Lung (tissue), 12 donors: ENCODE data around the gene TAS1R2. TPM values are rescaled to one million over a fixed set of nuclear protein-coding genes. Genes with fewer than 3 reads are reported as not detected.

Source experiments
- ATAC-seq: fragments of 200-7000 bp; cut with Tn5 transposase; one replicate; pipeline ENCODE4 v1.9.1; 2020; ENCODE audit warnings: moderate number of reproducible peaks; ENCODE audit not compliant: insufficient read depth, low FRiP score
- DNase-seq, 3 donors: peaks; one replicate each; pipeline ENCODE4 v3.0.0-alpha.2; 2013 to 2017
- H3K27ac ChIP-seq, 2 donors: one replicate each; pipeline ENCODE4 v1.5.1; 2013; ENCODE audit warnings: mild to moderate bottlenecking in 2 of 2, moderate library complexity in 2 of 2, control low read depth in 1 of 2, inconsistent platforms in 1 of 2, low read depth in 1 of 2, low read length in 1 of 2
- H3K27me3 ChIP-seq, 3 donors: one replicate each; pipeline ENCODE4 v1.5.1; 2013; ENCODE audit warnings: low read length in 2 of 3; ENCODE audit not compliant: control insufficient read depth in 3 of 3, insufficient read depth in 3 of 3
- H3K36me3 ChIP-seq, 4 donors: one replicate each; pipeline ENCODE4 v1.5.1; 2013; ENCODE audit warnings: low read length in 4 of 4, mild to moderate bottlenecking in 1 of 4, moderate library complexity in 1 of 4; ENCODE audit not compliant: control insufficient read depth in 4 of 4, insufficient read depth in 4 of 4
- H3K4me1 ChIP-seq, 5 donors: one replicate each; pipeline ENCODE4 v1.5.1; 2013; ENCODE audit warnings: low read length in 5 of 5, mild to moderate bottlenecking in 2 of 5, moderate library complexity in 1 of 5; ENCODE audit not compliant: control insufficient read depth in 5 of 5, insufficient read depth in 5 of 5
- H3K4me3 ChIP-seq: one replicate; pipeline ENCODE4 v1.5.1; 2013; ENCODE audit warnings: mild to moderate bottlenecking, control low read depth, moderate library complexity
- H3K9ac ChIP-seq, 2 donors: one replicate each; pipeline ENCODE4 v1.5.1; 2013; ENCODE audit warnings: low read length in 2 of 2, control low read depth in 1 of 2; ENCODE audit not compliant: insufficient read depth in 1 of 2
- H3K9me3 ChIP-seq, 4 donors: one replicate each; pipeline ENCODE4 v1.5.1; 2013; ENCODE audit warnings: low read length in 3 of 4, mild to moderate bottlenecking in 1 of 4, moderate library complexity in 1 of 4; ENCODE audit not compliant: control insufficient read depth in 4 of 4, insufficient read depth in 3 of 4
- WGBS, 2 donors: extraction: QIAGEN DNeasy Blood & Tissue Kit; methylation state at CpG; one replicate each; pipeline ENCODE4 v1.1.7; 2013; 5-methylcytosine and 5-hydroxymethylcytosine counted together
- polyA plus RNA-seq, 2 donors: library from polyadenylated mRNA; stranded (reverse); fragments of 200-250 nt; gene quantifications; one replicate each; pipeline ENCODE4 v1.2.1, GENCODE V29; 2013
- total RNA-seq, 2 donors: library from RNA; depleted of rRNA in 1 of 2; stranded (reverse); fragments of >200 nt in 1 of 2; gene quantifications; one replicate each; pipeline ENCODE4 v1.2.1, GENCODE V29; 2014 to 2021
- TF ChIP-seq, protein P1 (sequence below): IDR thresholded peaks from 2 replicates; pipeline ENCODE4 v1.5.1; 2012; ENCODE audit warnings: mild to moderate bottlenecking; ENCODE audit errors: control extremely low read depth, extremely low read depth
- donor health status: control.
- donor health status: control.
- donor health status: Bipolar disorder and iron deficiency.
- donor health status: healthy.
- donor health status: DM: yes; HTN: yes; CAD: no.

The TAS1R2 gene
- total and polyA plus RNA-seq, 4 donors: not detected

DNA sequence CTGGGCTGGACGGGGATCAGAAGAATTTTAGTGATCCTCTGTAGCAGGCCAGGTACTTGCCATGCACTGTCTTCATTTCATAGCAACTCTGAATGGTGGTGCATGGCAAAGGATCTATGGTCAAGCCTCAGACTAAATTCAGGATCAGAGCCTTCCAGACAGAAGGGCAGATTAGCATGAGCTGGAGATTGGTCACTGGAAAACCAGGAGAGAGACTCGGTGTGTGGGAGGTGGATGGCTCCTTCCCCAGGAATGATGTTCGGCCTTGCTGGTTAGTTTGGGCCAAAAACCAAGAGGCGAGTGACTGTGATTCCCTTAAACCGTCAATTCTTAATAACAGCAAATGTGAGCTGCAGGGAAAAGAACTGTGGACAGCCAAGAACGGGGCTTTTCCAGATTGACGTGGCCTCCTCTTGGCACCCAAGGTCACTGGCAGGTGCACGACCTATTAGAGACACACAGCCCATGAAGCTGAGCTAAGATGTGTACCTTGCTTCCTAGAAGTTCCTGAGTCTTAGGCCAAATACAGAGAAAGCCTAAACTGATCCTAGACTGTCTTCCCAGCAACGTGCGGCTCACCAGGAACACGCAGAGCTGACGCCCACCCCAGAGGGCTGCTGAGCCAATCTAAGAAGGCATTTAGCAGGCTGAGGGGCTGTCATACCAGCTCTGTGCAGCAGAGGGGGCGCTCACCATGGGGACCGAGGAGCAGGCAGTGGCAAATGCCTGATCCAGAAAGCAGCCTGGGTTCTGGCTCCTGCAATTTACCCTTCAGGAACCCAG lies 24.4 kb upstream of the TAS1R2 start:
- H3K36me3 ChIP-seq: peaks cover 0 to 14% (median 8%) of the 10 kb centered on the region in 4 donors
- H3K4me3 ChIP-seq: no peak overlapping the region
- no peak overlapping the region for H3K9ac ChIP-seq
- no peaks in the 10 kb centered on the region for H3K27me3 ChIP-seq
- H3K9me3 ChIP-seq: no peaks in the 10 kb centered on the region
- peak; percentile 76 for ATAC-seq
- TF ChIP-seq, protein P1, sequence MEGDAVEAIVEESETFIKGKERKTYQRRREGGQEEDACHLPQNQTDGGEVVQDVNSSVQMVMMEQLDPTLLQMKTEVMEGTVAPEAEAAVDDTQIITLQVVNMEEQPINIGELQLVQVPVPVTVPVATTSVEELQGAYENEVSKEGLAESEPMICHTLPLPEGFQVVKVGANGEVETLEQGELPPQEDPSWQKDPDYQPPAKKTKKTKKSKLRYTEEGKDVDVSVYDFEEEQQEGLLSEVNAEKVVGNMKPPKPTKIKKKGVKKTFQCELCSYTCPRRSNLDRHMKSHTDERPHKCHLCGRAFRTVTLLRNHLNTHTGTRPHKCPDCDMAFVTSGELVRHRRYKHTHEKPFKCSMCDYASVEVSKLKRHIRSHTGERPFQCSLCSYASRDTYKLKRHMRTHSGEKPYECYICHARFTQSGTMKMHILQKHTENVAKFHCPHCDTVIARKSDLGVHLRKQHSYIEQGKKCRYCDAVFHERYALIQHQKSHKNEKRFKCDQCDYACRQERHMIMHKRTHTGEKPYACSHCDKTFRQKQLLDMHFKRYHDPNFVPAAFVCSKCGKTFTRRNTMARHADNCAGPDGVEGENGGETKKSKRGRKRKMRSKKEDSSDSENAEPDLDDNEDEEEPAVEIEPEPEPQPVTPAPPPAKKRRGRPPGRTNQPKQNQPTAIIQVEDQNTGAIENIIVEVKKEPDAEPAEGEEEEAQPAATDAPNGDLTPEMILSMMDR: peak; percentile 83
- no peaks in the 10 kb centered on the region for H3K4me1 ChIP-seq
- peak; percentile 64 to 72 (median 69) for DNase-seq
- WGBS, 2 donors: 56 to 64% methylated on average over 14 of the region's 14 CpGs
- H3K27ac ChIP-seq: no peak overlapping the region

DNA sequence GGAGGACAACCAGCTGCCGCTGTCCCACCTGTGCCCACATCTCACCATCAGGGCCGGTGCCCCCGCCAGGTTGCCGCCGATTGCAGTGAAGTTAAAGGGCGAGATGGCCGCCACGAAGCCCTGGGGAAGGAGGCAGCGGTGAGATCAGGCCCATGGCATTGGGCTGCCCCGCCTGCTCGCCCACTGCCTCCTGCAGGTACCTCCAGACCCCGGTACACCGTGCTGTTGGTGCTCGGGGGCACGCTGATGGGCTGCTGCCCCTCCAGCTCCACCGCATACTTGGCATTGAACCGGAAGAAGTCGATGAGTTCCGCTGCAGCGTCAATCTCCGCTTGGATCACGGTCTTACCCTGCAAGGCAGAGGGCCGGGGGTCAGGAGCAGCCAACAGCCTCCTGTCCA lies 23.6 kb upstream of the TAS1R2 start:
- TF ChIP-seq, protein P1: no peak
- DNase-seq (no peak), ATAC-seq (no peak)
- Histone ChIP-seq H3K36me3 (peaks cover 0 to 13% (median 7%) of the 10 kb centered on the region in 4 donors), H3K27ac (no peak overlapping the region), H3K4me1 (no peaks in the 10 kb centered on the region), H3K9me3 (no peaks in the 10 kb centered on the region), H3K9ac (no peak overlapping the region), H3K4me3 (no peak overlapping the region), H3K27me3 (no peaks in the 10 kb centered on the region)
- 96 to 97% methylated on average over 23 of the region's 23 CpGs for WGBS, 2 donors

DNA sequence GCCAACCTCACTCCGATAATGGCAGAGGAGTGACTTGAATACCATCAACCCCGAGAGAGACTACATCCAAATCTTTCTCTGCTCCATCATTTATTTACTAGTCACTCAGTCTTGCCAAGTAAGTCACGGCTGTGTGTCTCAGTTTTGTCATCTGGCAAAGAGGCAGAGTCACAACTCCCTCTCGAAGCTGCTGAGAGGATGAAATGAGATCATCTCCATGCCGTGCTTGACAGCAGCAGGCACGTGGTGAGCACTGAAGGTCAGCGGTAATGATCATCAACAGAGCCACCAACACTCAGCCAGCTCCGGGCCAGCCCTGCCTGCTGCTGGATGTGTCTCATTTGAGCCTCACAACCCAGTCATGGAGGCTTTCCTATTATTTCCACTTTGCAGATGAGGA lies 23.0 kb upstream of the TAS1R2 start:
- Histone ChIP-seq H3K9me3 (no peaks in the 10 kb centered on the region), H3K36me3 (peaks cover 0 to 13% (median 7%) of the 10 kb centered on the region in 4 donors), H3K4me1 (no peaks in the 10 kb centered on the region), H3K4me3 (no peak overlapping the region), H3K27me3 (no peaks in the 10 kb centered on the region), H3K9ac (no peak overlapping the region), H3K27ac (no peak overlapping the region)
- TF ChIP-seq, protein P1: no peak
- 87 to 92% methylated on average over 8 of the region's 8 CpGs for WGBS, 2 donors
- DNase-seq (no peak), ATAC-seq (no peak)
